Measurements from ENCODE around the gene GCK.

Gene GCK

GRCh38 chr7:44157116-44158080 lies 31.8 kb downstream of the GCK start:
- H4K8ac ChIP-seq (ENCODE audit: low read depth, low read length), result no peak overlapping the region
- no peak overlapping the region for H2AK5ac ChIP-seq (ENCODE audit: low read length)
- H3K27me3 ChIP-seq (ENCODE audit: insufficient read depth, low read length, poor library complexity), result no peaks in the 10 kb centered on the region
- no peak overlapping the region for H2BK5ac ChIP-seq (ENCODE audit: low read length)
- no CpG with 5 or more reads among the region's 15 CpGs for WGBS (ENCODE audit: extremely low coverage, insufficient coverage, low lambda C conversion rate)
- H3K79me2 ChIP-seq (ENCODE audit: control insufficient read depth, insufficient read depth, low read length), result no peaks in the 10 kb centered on the region
- no peak overlapping the region for H4K5ac ChIP-seq (ENCODE audit: low read length)
- no peak overlapping the region for H3K23ac ChIP-seq (ENCODE audit: low read length)
- H3K36me3 ChIP-seq (ENCODE audit: control insufficient read depth, insufficient read depth, low read length), result no peaks in the 10 kb centered on the region
- H3K4me3 ChIP-seq (ENCODE audit: low read length), result no peak overlapping the region
- no peak overlapping the region for H3K4ac ChIP-seq (ENCODE audit: low read depth, low read length)
- H2BK120ac ChIP-seq (ENCODE audit: low read depth, low read length), result no peak overlapping the region
- no peak overlapping the region for H3K4me2 ChIP-seq (ENCODE audit: low read length)
- no peak overlapping the region for H3K9ac ChIP-seq (ENCODE audit: low read length)
- no peak overlapping the region for H3K18ac ChIP-seq (ENCODE audit: low read length)
- DNase-seq, result peak; percentile 27
- no peak overlapping the region for H2BK15ac ChIP-seq (replicated peaks; ENCODE audit: low read depth)
- no peaks in the 10 kb centered on the region for H3K4me1 ChIP-seq (ENCODE audit: control insufficient read depth, low read depth, low read length)
- H3K56ac ChIP-seq (ENCODE audit: low read length), result no peak overlapping the region
- H3K79me1 ChIP-seq (ENCODE audit: low read length), result no peaks in the 10 kb centered on the region
- H3K27ac ChIP-seq (ENCODE audit: low read depth, low read length), result no peak overlapping the region

DNA sequence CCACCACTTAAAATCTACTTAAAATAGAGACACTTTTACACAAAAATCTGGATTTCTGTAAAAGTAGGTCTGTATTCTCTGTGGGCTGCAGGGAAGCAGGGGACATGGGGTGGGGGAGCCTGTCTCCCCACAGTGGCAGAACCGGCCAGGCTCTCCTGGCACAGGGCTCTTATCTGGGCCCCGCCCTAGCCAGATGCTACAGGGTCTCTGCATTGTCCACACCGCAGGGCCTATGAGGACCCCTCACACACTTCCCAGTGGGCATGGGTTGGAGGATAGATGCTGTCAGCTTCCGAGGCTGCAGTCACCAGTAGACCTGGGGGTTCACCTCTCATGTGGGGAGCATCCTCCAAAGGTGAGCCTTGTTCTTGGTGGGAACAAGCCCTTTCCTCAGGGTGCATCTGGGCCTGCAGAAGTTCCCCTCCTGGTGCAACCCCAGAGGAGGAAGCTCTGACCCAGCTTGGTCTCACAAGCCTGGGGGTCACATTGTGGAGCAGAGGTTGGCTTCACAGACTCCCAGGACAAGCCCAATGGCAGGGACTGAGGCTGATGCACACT lies 32.7 kb downstream of the GCK start:
- no peak overlapping the region for H3K4ac ChIP-seq (ENCODE audit: low read depth, low read length)
- no peak for DNase-seq
- H3K27ac ChIP-seq (ENCODE audit: low read depth, low read length), result no peak overlapping the region
- H3K4me2 ChIP-seq (ENCODE audit: low read length), result no peak overlapping the region
- H3K4me1 ChIP-seq (ENCODE audit: control insufficient read depth, low read depth, low read length), result no peaks in the 10 kb centered on the region
- no CpG with 5 or more reads among the region's 4 CpGs for WGBS (ENCODE audit: extremely low coverage, insufficient coverage, low lambda C conversion rate)
- no peak overlapping the region for H3K23ac ChIP-seq (ENCODE audit: low read length)
- H2AK5ac ChIP-seq (ENCODE audit: low read length), result no peak overlapping the region
- no peak overlapping the region for H2BK120ac ChIP-seq (ENCODE audit: low read depth, low read length)
- no peak overlapping the region for H3K4me3 ChIP-seq (ENCODE audit: low read length)
- no peaks in the 10 kb centered on the region for H3K27me3 ChIP-seq (ENCODE audit: insufficient read depth, low read length, poor library complexity)
- H3K79me1 ChIP-seq (ENCODE audit: low read length), result no peaks in the 10 kb centered on the region
- no peak overlapping the region for H4K8ac ChIP-seq (ENCODE audit: low read depth, low read length)
- no peaks in the 10 kb centered on the region for H3K36me3 ChIP-seq (ENCODE audit: control insufficient read depth, insufficient read depth, low read length)
- H3K9ac ChIP-seq (ENCODE audit: low read length), result no peak overlapping the region
- H4K5ac ChIP-seq (ENCODE audit: low read length), result no peak overlapping the region
- no peak overlapping the region for H3K18ac ChIP-seq (ENCODE audit: low read length)
- no peak overlapping the region for H3K56ac ChIP-seq (ENCODE audit: low read length)
- no peaks in the 10 kb centered on the region for H3K79me2 ChIP-seq (ENCODE audit: control insufficient read depth, insufficient read depth, low read length)
- no peak overlapping the region for H2BK5ac ChIP-seq (ENCODE audit: low read length)
- no peak overlapping the region for H2BK15ac ChIP-seq (replicated peaks; ENCODE audit: low read depth)

DNA sequence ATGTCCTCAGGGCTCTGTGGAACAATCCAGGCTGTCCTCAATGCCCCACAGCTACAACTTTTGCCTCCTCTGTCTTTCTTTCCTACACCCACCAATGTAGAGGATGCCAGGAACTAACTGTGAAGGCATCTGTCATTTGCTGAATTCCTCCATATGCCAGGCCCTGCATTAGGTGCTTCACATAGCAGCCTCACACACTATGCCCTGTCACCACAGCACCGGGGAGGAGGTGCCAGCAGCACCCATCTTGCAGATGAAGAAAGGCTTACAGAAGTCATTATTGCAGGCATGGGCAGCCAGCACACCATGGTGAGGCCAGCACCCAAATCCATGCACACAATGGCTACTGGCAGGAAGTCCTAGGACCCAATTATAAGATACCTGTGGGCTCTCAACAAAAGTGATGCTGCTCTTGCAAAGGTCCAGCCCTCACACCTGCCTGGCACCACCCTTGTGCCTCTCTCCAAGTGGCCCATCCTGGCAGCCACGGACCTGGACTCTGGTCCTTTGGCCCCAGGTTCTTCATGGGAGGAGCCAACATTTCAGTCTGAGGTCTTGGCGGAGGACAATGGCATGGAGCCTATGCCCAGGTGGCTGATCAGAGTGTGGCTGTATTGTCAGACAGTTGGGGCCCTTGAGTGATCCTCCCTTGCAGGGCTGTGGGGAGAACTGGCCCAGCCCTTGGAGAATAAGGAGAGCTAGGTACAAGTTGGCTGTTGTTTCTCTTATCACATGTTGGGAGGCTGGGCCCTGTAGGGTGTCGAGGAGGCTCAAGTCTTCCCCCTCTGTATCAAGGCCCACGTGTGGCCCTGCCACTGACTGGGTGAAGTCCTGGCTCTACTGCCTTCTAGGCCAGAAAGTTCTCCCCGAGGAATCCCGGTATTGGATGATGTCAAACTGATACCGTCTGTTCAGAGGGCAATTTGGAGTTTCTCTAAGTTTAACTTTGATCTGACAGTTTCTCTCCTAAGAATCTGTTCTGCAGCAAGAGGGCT lies 33.8 kb downstream of the GCK start:
- H3K18ac ChIP-seq (ENCODE audit: low read length), result no peak overlapping the region
- DNase-seq, result no peak
- no peaks in the 10 kb centered on the region for H3K36me3 ChIP-seq (ENCODE audit: control insufficient read depth, insufficient read depth, low read length)
- no peak overlapping the region for H3K23ac ChIP-seq (ENCODE audit: low read length)
- H3K4me3 ChIP-seq (ENCODE audit: low read length), result no peak overlapping the region
- H2BK15ac ChIP-seq (replicated peaks; ENCODE audit: low read depth), result no peak overlapping the region
- no peak overlapping the region for H2AK5ac ChIP-seq (ENCODE audit: low read length)
- H3K4me1 ChIP-seq (ENCODE audit: control insufficient read depth, low read depth, low read length), result no peaks in the 10 kb centered on the region
- H3K56ac ChIP-seq (ENCODE audit: low read length), result no peak overlapping the region
- no peak overlapping the region for H2BK120ac ChIP-seq (ENCODE audit: low read depth, low read length)
- no peaks in the 10 kb centered on the region for H3K79me2 ChIP-seq (ENCODE audit: control insufficient read depth, insufficient read depth, low read length)
- no peak overlapping the region for H3K9ac ChIP-seq (ENCODE audit: low read length)
- no CpG with 5 or more reads among the region's 8 CpGs for WGBS (ENCODE audit: extremely low coverage, insufficient coverage, low lambda C conversion rate)
- H3K27ac ChIP-seq (ENCODE audit: low read depth, low read length), result no peak overlapping the region
- no peaks in the 10 kb centered on the region for H3K79me1 ChIP-seq (ENCODE audit: low read length)
- H4K5ac ChIP-seq (ENCODE audit: low read length), result no peak overlapping the region
- H3K4ac ChIP-seq (ENCODE audit: low read depth, low read length), result no peak overlapping the region
- H3K27me3 ChIP-seq (ENCODE audit: insufficient read depth, low read length, poor library complexity), result no peaks in the 10 kb centered on the region
- H2BK5ac ChIP-seq (ENCODE audit: low read length), result no peak overlapping the region
- no peak overlapping the region for H4K8ac ChIP-seq (ENCODE audit: low read depth, low read length)
- no peak overlapping the region for H3K4me2 ChIP-seq (ENCODE audit: low read length)

DNA sequence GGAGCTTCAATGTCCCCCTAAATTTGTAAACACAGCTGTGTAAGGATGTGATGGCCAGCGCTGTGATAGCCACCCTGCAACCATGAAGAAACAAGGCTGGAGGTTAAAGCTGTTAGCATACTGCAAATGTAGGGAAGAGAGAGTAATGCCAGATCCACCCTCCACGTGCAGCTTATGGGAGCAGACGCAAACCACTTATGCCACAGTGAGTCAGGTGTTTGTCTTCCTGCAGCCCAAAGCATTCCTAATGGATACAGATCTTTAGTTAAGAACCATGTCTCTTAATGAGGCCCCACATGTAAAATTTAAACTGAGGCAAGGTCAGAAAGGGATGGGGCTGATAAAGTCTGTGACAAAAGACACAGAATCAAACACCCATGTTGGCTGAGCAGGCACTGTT lies 34.5 kb downstream of the GCK start:
- no peak overlapping the region for H3K56ac ChIP-seq (ENCODE audit: low read length)
- no peaks in the 10 kb centered on the region for H3K79me1 ChIP-seq (ENCODE audit: low read length)
- no peak overlapping the region for H4K8ac ChIP-seq (ENCODE audit: low read depth, low read length)
- no CpG with 5 or more reads among the region's 3 CpGs for WGBS (ENCODE audit: extremely low coverage, insufficient coverage, low lambda C conversion rate)
- H2BK120ac ChIP-seq (ENCODE audit: low read depth, low read length), result no peak overlapping the region
- H3K27ac ChIP-seq (ENCODE audit: low read depth, low read length), result no peak overlapping the region
- DNase-seq, result no peak
- no peaks in the 10 kb centered on the region for H3K79me2 ChIP-seq (ENCODE audit: control insufficient read depth, insufficient read depth, low read length)
- no peak overlapping the region for H2BK15ac ChIP-seq (replicated peaks; ENCODE audit: low read depth)
- H3K27me3 ChIP-seq (ENCODE audit: insufficient read depth, low read length, poor library complexity), result no peaks in the 10 kb centered on the region
- H3K9ac ChIP-seq (ENCODE audit: low read length), result no peak overlapping the region
- no peak overlapping the region for H2AK5ac ChIP-seq (ENCODE audit: low read length)
- no peak overlapping the region for H3K4me2 ChIP-seq (ENCODE audit: low read length)
- no peak overlapping the region for H3K4me3 ChIP-seq (ENCODE audit: low read length)
- H3K18ac ChIP-seq (ENCODE audit: low read length), result no peak overlapping the region
- no peak overlapping the region for H4K5ac ChIP-seq (ENCODE audit: low read length)
- H2BK5ac ChIP-seq (ENCODE audit: low read length), result no peak overlapping the region
- no peak overlapping the region for H3K4ac ChIP-seq (ENCODE audit: low read depth, low read length)
- no peaks in the 10 kb centered on the region for H3K4me1 ChIP-seq (ENCODE audit: control insufficient read depth, low read depth, low read length)
- no peak overlapping the region for H3K23ac ChIP-seq (ENCODE audit: low read length)
- no peaks in the 10 kb centered on the region for H3K36me3 ChIP-seq (ENCODE audit: control insufficient read depth, insufficient read depth, low read length)

- no peak overlapping the region for H2BK5ac ChIP-seq (ENCODE audit: low read length)
- DNase-seq, result no peak
- H3K79me1 ChIP-seq (ENCODE audit: low read length), result no peaks in the 10 kb centered on the region
- no peak overlapping the region for H3K4me3 ChIP-seq (ENCODE audit: low read length)
- H3K79me2 ChIP-seq (ENCODE audit: control insufficient read depth, insufficient read depth, low read length), result no peaks in the 10 kb centered on the region
- no peak overlapping the region for H4K8ac ChIP-seq (ENCODE audit: low read depth, low read length)
- H3K27me3 ChIP-seq (ENCODE audit: insufficient read depth, low read length, poor library complexity), result no peaks in the 10 kb centered on the region
- no peak overlapping the region for H3K18ac ChIP-seq (ENCODE audit: low read length)
- H2BK15ac ChIP-seq (replicated peaks; ENCODE audit: low read depth), result no peak overlapping the region
- H3K4me1 ChIP-seq (ENCODE audit: control insufficient read depth, low read depth, low read length), result no peaks in the 10 kb centered on the region
- H2BK120ac ChIP-seq (ENCODE audit: low read depth, low read length), result no peak overlapping the region
- H3K9ac ChIP-seq (ENCODE audit: low read length), result no peak overlapping the region
- H2AK5ac ChIP-seq (ENCODE audit: low read length), result no peak overlapping the region
- no CpG with 5 or more reads among the region's 5 CpGs for WGBS (ENCODE audit: extremely low coverage, insufficient coverage, low lambda C conversion rate)
- H3K4ac ChIP-seq (ENCODE audit: low read depth, low read length), result no peak overlapping the region
- no peak overlapping the region for H3K56ac ChIP-seq (ENCODE audit: low read length)
- no peak overlapping the region for H4K5ac ChIP-seq (ENCODE audit: low read length)
- no peak overlapping the region for H3K4me2 ChIP-seq (ENCODE audit: low read length)
- no peak overlapping the region for H3K27ac ChIP-seq (ENCODE audit: low read depth, low read length)
- H3K23ac ChIP-seq (ENCODE audit: low read length), result no peak overlapping the region
- H3K36me3 ChIP-seq (ENCODE audit: control insufficient read depth, insufficient read depth, low read length), result no peaks in the 10 kb centered on the region
These were observed 35.3 kb downstream of the GCK start for GRCh38 chr7:44153948-44154335.

All from mesendoderm (in vitro differentiated cells).